Measurements from ENCODE around the gene HHAT. TPM values are rescaled to one million over a fixed set of nuclear protein-coding genes. Genes with fewer than 3 reads are reported as not detected.
"Not testable (repeated sequence)": the region's sequence is repeated elsewhere in the genome, so short reads cannot be mapped to it uniquely, and the experiment has no call there.

Gene HHAT
- total RNA-seq, 4 donors from 2014 or later: 2.2 to 11.6 (median 7.3) TPM

- TF ChIP-seq POLR2A (IDR thresholded peaks at IDR 0.05) (no peak), CTCF (IDR thresholded peaks at IDR 0.05) (no peak), EP300 (IDR thresholded peaks at IDR 0.05; ENCODE audit: low read depth) (no peak), POLR2AphosphoS5 (IDR thresholded peaks at IDR 0.05) (no peak)
- in situ Hi-C loops (cut with MboI; ENCODE audit: low pct_ligation_motif_present in 1 of 4, low pct_unique_long_range_greater_than_20kb in 1 of 4, low sequenced_read_pairs in 3 of 4): no loop called here
- intact Hi-C loops (cut with DNase I; ENCODE audit: low total_unique reads): no loop called here
Measured at GRCh38 chr1:210344706-210345105, 16.0 kb downstream of the HHAT start.

GRCh38 chr1:210347112-210347511 lies 18.4 kb downstream of the HHAT start:
- no peak overlapping the region for H3K27ac ChIP-seq
- no peaks in the 10 kb centered on the region for H3K36me3 ChIP-seq
- no peaks in the 10 kb centered on the region for H3K27me3 ChIP-seq
- in situ Hi-C loops (cut with MboI; ENCODE audit: low pct_ligation_motif_present in 1 of 4, low pct_unique_long_range_greater_than_20kb in 1 of 4, low sequenced_read_pairs in 3 of 4) (no loop called here), intact Hi-C loops (cut with DNase I; ENCODE audit: low total_unique reads) (no loop called here)
- H3K4me3 ChIP-seq: no peak overlapping the region
- H3K9me3 ChIP-seq: no peaks in the 10 kb centered on the region
- TF ChIP-seq EP300 (IDR thresholded peaks at IDR 0.05; ENCODE audit: low read depth): no peak
- no peak for TF ChIP-seq POLR2AphosphoS5 (IDR thresholded peaks at IDR 0.05)
- TF ChIP-seq POLR2A (IDR thresholded peaks at IDR 0.05): no peak
- no peak for TF ChIP-seq CTCF (IDR thresholded peaks at IDR 0.05)
- no peak for DNase-seq
- peaks cover 0 to 14% (median 0%) of the 10 kb centered on the region in 4 donors for H3K4me1 ChIP-seq
- 90 to 100% methylated on average over 1 of the region's 1 CpG for WGBS, 2 donors (ENCODE audit: low coverage in 1 of 2)

More at GRCh38 chr1:210344706-210345105, 16.0 kb downstream of the HHAT start:
- no peaks in the 10 kb centered on the region for H3K36me3 ChIP-seq
- DNase-seq: no peak
- no peak overlapping the region for H3K4me3 ChIP-seq
- H3K9me3 ChIP-seq: no peaks in the 10 kb centered on the region
- H3K27ac ChIP-seq: no peak overlapping the region
- WGBS, 2 donors (ENCODE audit: low coverage in 1 of 2): 17 to 79% methylated on average over 1 to 8 of the region's 9 CpGs
- H3K27me3 ChIP-seq: no peaks in the 10 kb centered on the region
- H3K4me1 ChIP-seq: peaks cover 0 to 14% (median 0%) of the 10 kb centered on the region in 4 donors

- no peak for DNase-seq
- no peaks in the 10 kb centered on the region for H3K36me3 ChIP-seq
- H3K4me3 ChIP-seq: no peak overlapping the region
- no peak overlapping the region for H3K27ac ChIP-seq
- no peaks in the 10 kb centered on the region for H3K27me3 ChIP-seq
- TF ChIP-seq POLR2AphosphoS5 (IDR thresholded peaks at IDR 0.05): no peak
- no peak for TF ChIP-seq CTCF (IDR thresholded peaks at IDR 0.05)
- no peak for TF ChIP-seq POLR2A (IDR thresholded peaks at IDR 0.05)
- H3K4me1 ChIP-seq: no peaks in the 10 kb centered on the region
- WGBS, 2 donors (ENCODE audit: low coverage in 1 of 2): 66% methylated on average over 3 of the region's 3 CpGs; no CpG with 5 or more reads in 1 of the 2 donors
- in situ Hi-C loops (cut with MboI; ENCODE audit: low pct_ligation_motif_present in 1 of 4, low pct_unique_long_range_greater_than_20kb in 1 of 4, low sequenced_read_pairs in 3 of 4): no loop called here
- no peaks in the 10 kb centered on the region for H3K9me3 ChIP-seq
- intact Hi-C loops (cut with DNase I; ENCODE audit: low total_unique reads): no loop called here
Measured at GRCh38 chr1:210351496-210351895, 22.8 kb downstream of the HHAT start.

DNA sequence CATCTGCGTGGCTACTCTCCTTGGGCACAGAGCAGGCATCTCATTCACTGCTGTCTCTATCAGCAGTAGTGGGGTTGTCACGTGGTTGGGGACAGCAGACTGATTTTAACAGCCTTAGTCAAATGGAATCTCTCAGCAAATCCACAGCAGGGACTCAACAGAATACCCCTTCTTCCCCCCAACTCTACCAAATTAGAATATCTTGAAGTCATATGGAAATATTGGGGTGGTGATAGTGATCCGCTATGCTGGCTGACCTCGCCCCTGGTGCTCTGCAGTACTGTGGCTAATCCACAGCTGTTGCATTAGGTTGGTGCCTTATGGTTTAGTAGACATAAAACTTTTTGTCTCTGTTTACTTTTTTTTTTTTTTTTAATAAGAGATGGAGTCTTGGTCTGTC lies 23.9 kb downstream of the HHAT start:
- Histone ChIP-seq H3K36me3 (no peaks in the 10 kb centered on the region), H3K4me3 (no peak overlapping the region), H3K9me3 (no peaks in the 10 kb centered on the region), H3K27ac (no peak overlapping the region), H3K4me1 (no peaks in the 10 kb centered on the region), H3K27me3 (no peaks in the 10 kb centered on the region)
- in situ Hi-C loops (cut with MboI; ENCODE audit: low pct_ligation_motif_present in 1 of 4, low pct_unique_long_range_greater_than_20kb in 1 of 4, low sequenced_read_pairs in 3 of 4) (no loop called here), intact Hi-C loops (cut with DNase I; ENCODE audit: low total_unique reads) (no loop called here)
- 80 to 90% methylated on average over 3 to 4 of the region's 4 CpGs for WGBS, 2 donors (ENCODE audit: low coverage in 1 of 2)
- no peak for TF ChIP-seq POLR2A (IDR thresholded peaks at IDR 0.05)
- no peak for TF ChIP-seq POLR2AphosphoS5 (IDR thresholded peaks at IDR 0.05)
- DNase-seq: no peak

GRCh38 chr1:210354305-210354704 lies 25.6 kb downstream of the HHAT start:
- H3K27me3 ChIP-seq; H3K9me3 ChIP-seq; intact Hi-C loops (cut with DNase I; ENCODE audit: low total_unique reads); H3K4me1 ChIP-seq; in situ Hi-C loops (cut with MboI; ENCODE audit: low pct_ligation_motif_present in 1 of 4, low pct_unique_long_range_greater_than_20kb in 1 of 4, low sequenced_read_pairs in 3 of 4); DNase-seq; H3K4me3 ChIP-seq; H3K27ac ChIP-seq; H3K36me3 ChIP-seq: not testable (repeated sequence)
- WGBS, 2 donors (ENCODE audit: low coverage in 1 of 2): 87 to 94% methylated on average over 3 of the region's 3 CpGs

All from transverse colon (tissue), 4 donors.